ENCODE results near the gene HAPSTR1. TPM values are rescaled to one million over a fixed set of nuclear protein-coding genes. Genes with fewer than 3 reads are reported as not detected.

HAPSTR1 gene
- total and polyA plus RNA-seq, 2 of the 4 experiments (the other 2 are of a cell fraction): 22.2 to 56.5 TPM

GRCh38 chr16:9126609-9127008, 35.2 kb downstream of the HAPSTR1 start:
- intact Hi-C loops (cut with micrococcal nuclease): no loop called here

More at GRCh38 chr16:9126609-9127008, 35.2 kb downstream of the HAPSTR1 start:
- H2AK9ac ChIP-seq (replicated peaks; ENCODE audit: low read depth, low read length, poor library complexity): no peak overlapping the region
- peaks cover 18% of the 10 kb centered on the region for H3K4me1 ChIP-seq (ENCODE audit: control insufficient read depth, insufficient read depth, low read length)
- CTCF ChIA-PET: interaction anchor here (0.7 kb wide), 1 partner anchor 32 kb away, joined by 4 read pairs; no protein-coding TSS in a partner anchor
- H3K4ac ChIP-seq (ENCODE audit: low read depth, low read length): no peak overlapping the region
- H3K9me1 ChIP-seq (ENCODE audit: insufficient read depth, low read length): peaks cover 34% of the 10 kb centered on the region
- in situ Hi-C loops (cut with MboI; ENCODE audit: low sequenced_read_pairs) (loop anchor here (25.0 kb wide), 2 partner anchors 464 to 564 kb away; partner anchors contain the start of gene ABAT), dilution Hi-C loops (cut with HindIII; ENCODE audit: low sequenced_read_pairs, unreplicated experiment) (no loop called here)
- no peak overlapping the region for H3K9ac ChIP-seq (ENCODE audit: low read depth, low read length)
- no peak overlapping the region for H3K4me3 ChIP-seq (ENCODE audit: insufficient read depth, low read depth, low read length)
- H3K23ac ChIP-seq (ENCODE audit: low read depth, low read length): no peak overlapping the region
- POLR2A ChIA-PET (ENCODE audit: unreplicated experiment): interaction anchor here (0.6 to 0.7 kb wide), 2 partner anchors 171 to 1114 kb away, joined by 3 to 13 read pairs; no protein-coding TSS in a partner anchor
- no peak overlapping the region for H4K5ac ChIP-seq (ENCODE audit: low read depth, low read length)
- H4K20me1 ChIP-seq (ENCODE audit: insufficient read depth, low read length): peaks cover 50% of the 10 kb centered on the region
- no peak overlapping the region for H3K27ac ChIP-seq (ENCODE audit: insufficient read depth, low read length)
- no peak overlapping the region for H4K8ac ChIP-seq (ENCODE audit: low read depth in 2 of 2, low read length in 2 of 2)
- H3K4me2 ChIP-seq (ENCODE audit: low read depth, low read length): no peak overlapping the region
- WGBS, 2 experiments (ENCODE audit: extremely low coverage in 2 of 2, insufficient read length in 1 of 2): 100% methylated on average over 1 of the region's 2 CpGs; no CpG with 5 or more reads in 1 of the 2 experiments
- DNase-seq (no peak), ATAC-seq (ENCODE audit: low read depth) (no peak)
- no peak overlapping the region for H3K14ac ChIP-seq (replicated peaks; ENCODE audit: low read depth, low read length)
- peak overlapping the region; percentile 25; the same call in 1 of the 2 replicates for H2BK20ac ChIP-seq (ENCODE audit: low read depth, low read length)
- 0 out of 2 replicates have a peak overlapping the region, but pooled peaks have one; percentile 15 for H2AK5ac ChIP-seq (ENCODE audit: low read depth, low read length)
- no peaks in the 10 kb centered on the region for H3K9me3 ChIP-seq (ENCODE audit: control insufficient read depth, insufficient read depth, low read length)
- no peak overlapping the region for H2BK120ac ChIP-seq (ENCODE audit: low read depth, low read length)
- H3K56ac ChIP-seq (ENCODE audit: extremely low read depth, insufficient read depth, low read length): no peak overlapping the region
- peaks cover 26% of the 10 kb centered on the region for H3K36me3 ChIP-seq (ENCODE audit: control insufficient read depth, insufficient read depth, low read length)
- H2BK5ac ChIP-seq (ENCODE audit: low read depth, low read length, poor library complexity, severe bottlenecking): no peak overlapping the region
- peaks cover 49 to 85% of the 10 kb centered on the region in 2 experiments; a peak in 3 of 4 replicates for H3K79me1 ChIP-seq (ENCODE audit: low read depth in 1 of 2, low read length in 2 of 2)
- BruUV-seq (replicated peaks): no TSS peak
- no peak overlapping the region for H3K18ac ChIP-seq (ENCODE audit: low read depth, low read length)
- H3K27me3 ChIP-seq (ENCODE audit: control insufficient read depth, insufficient read depth, low read length): no peaks in the 10 kb centered on the region
- H2AFZ ChIP-seq (replicated peaks; ENCODE audit: low read length, poor library complexity): no peak overlapping the region
- no peak for TF ChIP-seq MAZ (IDR thresholded peaks at IDR 0.05; ENCODE audit: borderline replicate concordance, low read depth, low read length)
- TF ChIP-seq MAFK (IDR thresholded peaks at IDR 0.05; ENCODE audit: low read depth, low read length): no peak
- no peak for TF ChIP-seq SMC3 (IDR thresholded peaks at IDR 0.05; ENCODE audit: low read depth, low read length)
- no peak for TF ChIP-seq RAD21 (IDR thresholded peaks at IDR 0.05; ENCODE audit: low read length)
- no peak for TF ChIP-seq USF2 (IDR thresholded peaks at IDR 0.05; ENCODE audit: low read depth, low read length)
- TF ChIP-seq BHLHE40 (IDR thresholded peaks at IDR 0.05; ENCODE audit: low read depth, low read length): no peak
- no peak for TF ChIP-seq CTCF (conservative IDR thresholded peaks at IDR 0.05; ENCODE audit: low read depth, low read length)
- no peak for TF ChIP-seq FOS (IDR thresholded peaks at IDR 0.05; ENCODE audit: low read depth, low read length)
- no peak for TF ChIP-seq RCOR1 (IDR thresholded peaks at IDR 0.05; ENCODE audit: insufficient replicate concordance, low read length)
- no peak for TF ChIP-seq MXI1 (IDR thresholded peaks at IDR 0.05; ENCODE audit: borderline replicate concordance, low read depth, low read length)
- no peak for TF ChIP-seq CHD1 (IDR thresholded peaks at IDR 0.05; ENCODE audit: low read depth, low read length)
- TF ChIP-seq CEBPB (IDR thresholded peaks at IDR 0.05; ENCODE audit: low read depth, low read length): no peak
- TF ChIP-seq ELK1 (IDR thresholded peaks at IDR 0.05; ENCODE audit: borderline replicate concordance, low read depth, low read length): no peak
- TF ChIP-seq POLR2A (IDR thresholded peaks at IDR 0.05; ENCODE audit: low read depth, low read length): no peak
- TF ChIP-seq RFX5 (IDR thresholded peaks at IDR 0.05; ENCODE audit: low read depth, low read length): no peak
- TF ChIP-seq NFE2L2 (IDR thresholded peaks at IDR 0.05; ENCODE audit: low read depth, low read length): no peak
- no peak overlapping the region for H2BK15ac ChIP-seq (ENCODE audit: low read depth, low read length)
- no peak overlapping the region for H4K91ac ChIP-seq (ENCODE audit: insufficient read depth, low read depth, low read length)

All from IMR-90 (cell line).